NCI-H146 (cell line): Measurements from ENCODE around the gene AXIN1.
A peak's percentile ranks its signal among the peaks of the same experiment; 100 is the strongest.
"Not testable (repeated sequence)": the region's sequence is repeated elsewhere in the genome, so short reads cannot be mapped to it uniquely, and the experiment has no call there.

Experiments
- DNase-seq: peaks from one replicate; lab custom pipeline; 2025; lab: John Stamatoyannopoulos, UW

AXIN1 gene

GRCh38 chr16:381012-381788 is 28.7 kb upstream of the AXIN1 start:
- peak; percentile 67 for DNase-seq

GRCh38 chr16:380762-381011 is 28.2 kb upstream of the AXIN1 start:
- no peak for DNase-seq

GRCh38 chr16:379961-380761 is 27.6 kb upstream of the AXIN1 start:
- no peak for DNase-seq

- DNase-seq, result peak; percentile 95
Measured at GRCh38 chr16:379183-379960, 26.8 kb upstream of the AXIN1 start.

GRCh38 chr16:378821-379182 is 26.3 kb upstream of the AXIN1 start:
- DNase-seq, result no peak

- not testable (repeated sequence) for DNase-seq
Measured at GRCh38 chr16:378113-378820, 25.7 kb upstream of the AXIN1 start.

GRCh38 chr16:377419-377951 is 25.0 kb upstream of the AXIN1 start:
- DNase-seq, result no peak

- DNase-seq, result no peak
Measured at GRCh38 chr16:376817-377418, 24.4 kb upstream of the AXIN1 start.

GRCh38 chr16:375927-376816 is 23.6 kb upstream of the AXIN1 start:
- no peak for DNase-seq

GRCh38 chr16:375212-375611 is 22.7 kb upstream of the AXIN1 start:
- DNase-seq, result no peak

GRCh38 chr16:374616-374926 is 22.0 kb upstream of the AXIN1 start:
- no peak for DNase-seq

GRCh38 chr16:373848-374615 is 21.5 kb upstream of the AXIN1 start:
- no peak for DNase-seq

- DNase-seq, result no peak
Measured at GRCh38 chr16:373020-373598, 20.6 kb upstream of the AXIN1 start.

GRCh38 chr16:372302-372983 is 19.9 kb upstream of the AXIN1 start:
- DNase-seq, result no peak

GRCh38 chr16:371515-372301 is 19.2 kb upstream of the AXIN1 start:
- no peak for DNase-seq

- no peak for DNase-seq
Measured at GRCh38 chr16:370979-371514, 18.5 kb upstream of the AXIN1 start.

GRCh38 chr16:370443-370842 is 17.9 kb upstream of the AXIN1 start, which contains the start of gene MRPL28:
Gene MRPL28, minus strand, starts transcription at chr16:370538. Its CDS starts 320 bp downstream, at chr16:370218.
- peak; percentile 96 for DNase-seq
